Neural progenitor cell (in vitro differentiated cells): ENCODE measurements around the gene ATP10A. TPM values are rescaled to one million over a fixed set of nuclear protein-coding genes. Genes with fewer than 3 reads are reported as not detected.

Source experiments
- DNase-seq: peaks from one replicate; pipeline ENCODE4 v3.0.0-alpha.2; 2016; ENCODE audit warnings: low spot score
- H2AFZ ChIP-seq: fragments of 200-600 bp; sonication (generic); replicated peaks from 2 replicates; pipeline ENCODE4 v1.6.1; 2016; ENCODE audit warnings: antibody characterized with exemption
- H3F3A ChIP-seq: fragments of 200-600 bp; sonication (generic); 2 replicates; pipeline ENCODE4 v1.6.1; 2016; ENCODE audit warnings: antibody characterized with exemption, low read depth
- H3K27ac ChIP-seq: fragments of 200-600 bp; sonication (generic); 2 replicates; pipeline ENCODE4 v1.5.1; 2016; ENCODE audit warnings: mild to moderate bottlenecking
- H3K27me3 ChIP-seq: fragments of 200-600 bp; sonication (generic); 2 replicates; pipeline ENCODE4 v1.6.1; 2016; ENCODE audit warnings: mild to moderate bottlenecking, moderate library complexity
- H3K36me3 ChIP-seq: fragments of 200-600 bp; sonication (generic); 2 replicates; pipeline ENCODE4 v1.5.1; 2016
- H3K4me1 ChIP-seq: fragments of 200-600 bp; sonication (generic); 2 replicates; pipeline ENCODE4 v1.6.1; 2016; ENCODE audit warnings: mixed run types
- H3K4me2 ChIP-seq: fragments of 200-600 bp; sonication (generic); 2 replicates; pipeline ENCODE4 v1.6.1; 2016
- H3K4me3 ChIP-seq: fragments of 200-600 bp; sonication (generic); 2 replicates; pipeline ENCODE4 v1.5.1; 2016
- H3K79me2 ChIP-seq: fragments of 200-600 bp; sonication (generic); 2 replicates; pipeline ENCODE4 v1.6.1; 2016; ENCODE audit warnings: low read depth
- H3K9ac ChIP-seq: fragments of 200-600 bp; sonication (generic); 2 replicates; pipeline ENCODE4 v1.6.1; 2016
- H3K9me3 ChIP-seq: fragments of 200-600 bp; sonication (generic); 2 replicates; pipeline ENCODE4 v1.5.1; 2016; ENCODE audit warnings: low read depth
- H4K20me1 ChIP-seq: fragments of 200-600 bp; sonication (generic); 2 replicates; pipeline ENCODE4 v1.6.1; 2016; ENCODE audit warnings: low read depth
- H3K27ac Mint-ChIP-seq: 3 replicates; pipeline ENCODE4 v1.8.0; 2021; ENCODE audit warnings: mixed read lengths
- H3K27me3 Mint-ChIP-seq: 2 replicates; pipeline ENCODE4 v1.8.0; 2022; ENCODE audit warnings: low read depth, mild to moderate bottlenecking, inconsistent platforms, moderate library complexity, mixed read lengths; ENCODE audit not compliant: insufficient read depth
- H3K36me3 Mint-ChIP-seq: 3 replicates; pipeline ENCODE4 v1.8.0; 2021; ENCODE audit warnings: mixed read lengths
- H3K4me1 Mint-ChIP-seq: 3 replicates; pipeline ENCODE4 v1.8.0; 2021; ENCODE audit warnings: mixed read lengths
- H3K4me3 Mint-ChIP-seq: 3 replicates; pipeline ENCODE4 v1.8.0; 2021; ENCODE audit warnings: mild to moderate bottlenecking, moderate library complexity, mixed read lengths
- H3K9me3 Mint-ChIP-seq: 3 replicates; pipeline ENCODE4 v1.8.0; 2020; ENCODE audit warnings: mixed read lengths
- EZH2 ChIP-seq: fragments of 200-600 bp; sonication (generic); IDR thresholded peaks from 2 replicates; pipeline ENCODE4 v1.6.1; 2017; ENCODE audit warnings: antibody characterized with exemption, mild to moderate bottlenecking, moderate library complexity
- EZH2phosphoT487 ChIP-seq: fragments of 200-600 bp; sonication (generic); IDR thresholded peaks from 2 replicates; pipeline ENCODE4 v1.6.1; 2017; ENCODE audit warnings: antibody characterized with exemption
- total RNA-seq: library from RNA; depleted of rRNA; stranded (reverse); fragments of >200 nt; gene quantifications from 2 replicates; pipeline ENCODE4 v1.2.3, GENCODE V29; 2015; ENCODE audit warnings: low replicate concordance
- TF ChIP-seq, protein P1 (sequence below): fragments of 200-600 bp; sonication (generic); IDR thresholded peaks from 2 replicates; pipeline ENCODE4 v1.5.1; 2017; ENCODE audit warnings: antibody characterized with exemption, mild to moderate bottlenecking

ATP10A gene
- total RNA-seq, 1 donor from 2014 or later: 0.32 TPM

- Histone ChIP-seq H3K36me3 (no peaks in the 10 kb centered on the region), H3K9ac (no peak overlapping the region), H3K4me3 (peak overlapping the region; percentile 69), H3K4me2 (peak overlapping the region; percentile 97), H3F3A (no peaks in the 10 kb centered on the region), H3K4me1 (no peaks in the 10 kb centered on the region), H3K79me2 (no peaks in the 10 kb centered on the region), H3K27me3 (peaks cover 74% of the 10 kb centered on the region), H2AFZ (peak overlapping the region; percentile 99), H4K20me1 (no peaks in the 10 kb centered on the region), H3K9me3 (no peaks in the 10 kb centered on the region), H3K27ac (no peak overlapping the region)
- peaks cover 2% of the 10 kb centered on the region for H3K36me3 Mint-ChIP-seq
- peak overlapping the region; percentile 86 for H3K4me3 Mint-ChIP-seq
- no peak overlapping the region for H3K27ac Mint-ChIP-seq
- H3K9me3 Mint-ChIP-seq: no peaks in the 10 kb centered on the region
- peak; percentile 95 for TF ChIP-seq EZH2
- TF ChIP-seq EZH2phosphoT487: peak; percentile 86
- TF ChIP-seq, protein P1, sequence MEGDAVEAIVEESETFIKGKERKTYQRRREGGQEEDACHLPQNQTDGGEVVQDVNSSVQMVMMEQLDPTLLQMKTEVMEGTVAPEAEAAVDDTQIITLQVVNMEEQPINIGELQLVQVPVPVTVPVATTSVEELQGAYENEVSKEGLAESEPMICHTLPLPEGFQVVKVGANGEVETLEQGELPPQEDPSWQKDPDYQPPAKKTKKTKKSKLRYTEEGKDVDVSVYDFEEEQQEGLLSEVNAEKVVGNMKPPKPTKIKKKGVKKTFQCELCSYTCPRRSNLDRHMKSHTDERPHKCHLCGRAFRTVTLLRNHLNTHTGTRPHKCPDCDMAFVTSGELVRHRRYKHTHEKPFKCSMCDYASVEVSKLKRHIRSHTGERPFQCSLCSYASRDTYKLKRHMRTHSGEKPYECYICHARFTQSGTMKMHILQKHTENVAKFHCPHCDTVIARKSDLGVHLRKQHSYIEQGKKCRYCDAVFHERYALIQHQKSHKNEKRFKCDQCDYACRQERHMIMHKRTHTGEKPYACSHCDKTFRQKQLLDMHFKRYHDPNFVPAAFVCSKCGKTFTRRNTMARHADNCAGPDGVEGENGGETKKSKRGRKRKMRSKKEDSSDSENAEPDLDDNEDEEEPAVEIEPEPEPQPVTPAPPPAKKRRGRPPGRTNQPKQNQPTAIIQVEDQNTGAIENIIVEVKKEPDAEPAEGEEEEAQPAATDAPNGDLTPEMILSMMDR: no peak
- peaks cover 20% of the 10 kb centered on the region for H3K4me1 Mint-ChIP-seq
- peaks cover 39% of the 10 kb centered on the region for H3K27me3 Mint-ChIP-seq
- DNase-seq: peak; percentile 21
These were observed 536 bp downstream of the ATP10A start for GRCh38 chr15:25862472-25863110.

GRCh38 chr15:25862071-25862471 is 1.1 kb downstream of the ATP10A start:
- Histone ChIP-seq H3K4me1 (no peaks in the 10 kb centered on the region), H2AFZ (peak overlapping the region; percentile 99), H4K20me1 (no peaks in the 10 kb centered on the region), H3K27ac (no peak overlapping the region), H3K9ac (no peak overlapping the region), H3K36me3 (no peaks in the 10 kb centered on the region), H3K9me3 (no peaks in the 10 kb centered on the region), H3F3A (no peaks in the 10 kb centered on the region), H3K79me2 (no peaks in the 10 kb centered on the region), H3K4me3 (peak overlapping the region; percentile 69), H3K27me3 (peaks cover 74% of the 10 kb centered on the region), H3K4me2 (peak overlapping the region; percentile 97)
- TF ChIP-seq, protein P1: no peak
- TF ChIP-seq EZH2phosphoT487: peak; percentile 86
- no peak for TF ChIP-seq EZH2
- Mint-ChIP-seq H3K27ac (no peak overlapping the region), H3K27me3 (peaks cover 38% of the 10 kb centered on the region), H3K36me3 (peaks cover 2% of the 10 kb centered on the region), H3K4me1 (peaks cover 20% of the 10 kb centered on the region), H3K4me3 (peak overlapping the region; percentile 86), H3K9me3 (no peaks in the 10 kb centered on the region)
- no peak for DNase-seq

DNA sequence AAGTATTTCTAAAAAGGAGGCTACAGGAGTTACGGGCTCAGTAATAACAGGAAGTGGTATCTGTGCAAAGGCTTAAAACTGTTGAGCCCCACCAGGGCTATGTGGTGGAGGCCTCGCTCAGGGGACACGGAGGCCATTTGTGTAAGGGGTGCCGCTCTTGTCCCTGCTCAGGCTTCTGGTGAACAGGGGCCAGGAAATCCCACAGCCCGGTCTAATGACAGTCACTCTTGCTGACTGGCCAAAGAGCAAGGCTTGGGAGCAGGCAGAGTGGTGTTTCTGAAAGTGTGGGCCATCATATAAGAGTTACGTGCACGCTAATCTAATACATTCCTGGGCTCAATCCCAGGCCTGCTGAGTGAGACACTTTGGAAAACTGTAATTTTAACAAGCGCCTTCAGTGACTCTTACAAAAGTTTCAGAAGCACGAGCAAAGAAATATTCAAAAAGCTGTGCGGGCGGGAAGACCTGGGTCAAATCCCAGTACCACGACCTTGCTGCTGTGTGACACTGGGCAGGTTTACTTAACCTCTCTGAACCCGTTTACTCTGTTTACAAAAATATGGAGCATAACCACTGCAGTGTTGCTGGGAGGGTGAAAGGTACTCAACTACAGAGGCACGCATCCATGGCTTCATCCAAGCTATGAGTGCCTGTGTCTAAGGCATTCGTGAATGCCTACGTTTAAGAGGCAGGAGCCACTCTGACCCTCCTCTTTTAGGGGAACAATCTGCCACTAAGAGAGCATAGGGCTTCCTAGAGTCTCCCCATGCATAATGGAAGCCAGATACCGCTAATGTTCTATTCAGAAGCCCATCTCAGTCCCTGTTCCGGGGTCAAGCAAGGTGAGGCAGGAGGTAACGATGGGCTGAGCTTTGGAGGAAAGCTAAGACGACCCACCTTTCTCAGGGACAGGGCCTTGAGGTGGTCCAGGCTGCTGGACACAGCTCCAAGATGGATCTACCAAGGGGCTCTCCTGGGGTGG is 2.0 kb downstream of the ATP10A start:
- no peak for DNase-seq
- Mint-ChIP-seq H3K27ac (no peak overlapping the region), H3K36me3 (peaks cover 2% of the 10 kb centered on the region), H3K4me3 (peak overlapping the region; percentile 86), H3K27me3 (peaks cover 36% of the 10 kb centered on the region), H3K9me3 (no peaks in the 10 kb centered on the region), H3K4me1 (peaks cover 20% of the 10 kb centered on the region)
- Histone ChIP-seq H3K36me3 (no peaks in the 10 kb centered on the region), H3K9ac (no peak overlapping the region), H4K20me1 (no peaks in the 10 kb centered on the region), H3K4me1 (no peaks in the 10 kb centered on the region), H3K27ac (no peak overlapping the region), H3F3A (no peaks in the 10 kb centered on the region), H3K27me3 (peaks cover 74% of the 10 kb centered on the region), H2AFZ (no peak overlapping the region), H3K79me2 (no peaks in the 10 kb centered on the region), H3K9me3 (no peaks in the 10 kb centered on the region), H3K4me2 (no peak overlapping the region), H3K4me3 (no peak overlapping the region)
- TF ChIP-seq EZH2phosphoT487: no peak
